ENCODE data around the gene USF3. TPM values are rescaled to one million over a fixed set of nuclear protein-coding genes. Genes with fewer than 3 reads are reported as not detected.

USF3 gene
- total RNA-seq, 2 experiments from 2014 or later, result 31.4 to 32.6 TPM

- Mint-ChIP-seq H3K27me3 (no peaks in the 10 kb centered on the region), H3K9me3 (no peaks in the 10 kb centered on the region), H3K4me1 (ENCODE audit: low read depth) (peaks cover 4% of the 10 kb centered on the region), H3K36me3 (ENCODE audit: low read depth) (peaks cover 99% of the 10 kb centered on the region), H3K27ac (no peak overlapping the region), H3K4me3 (no peak overlapping the region)
- ChIA-PET POLR2A (no interaction called here), CTCF (no interaction called here)
- Histone ChIP-seq H3K27me3 (ENCODE audit: control insufficient read depth in 1 of 2, insufficient read depth in 2 of 2, low read length in 2 of 2) (no peaks in the 10 kb centered on the region), H3K36me3 (ENCODE audit: insufficient read depth, low read length) (peaks cover 72% of the 10 kb centered on the region), H3K27ac (ENCODE audit: low read depth in 1 of 2, low read length in 2 of 2) (no peak overlapping the region), H3K9me3 (ENCODE audit: control insufficient read depth in 1 of 2, insufficient read depth in 1 of 2, low read length in 2 of 2) (no peaks in the 10 kb centered on the region), H3K4me3 (ENCODE audit: low read length) (no peak overlapping the region), H3K4me1 (ENCODE audit: insufficient read depth, low read length) (no peaks in the 10 kb centered on the region)
- intact Hi-C loops (cut with DNase I, micrococcal nuclease), result no loop called here
- DNase-seq (no peak), ATAC-seq (ENCODE audit: poor library complexity) (no peak)
- TF ChIP-seq, protein P1, sequence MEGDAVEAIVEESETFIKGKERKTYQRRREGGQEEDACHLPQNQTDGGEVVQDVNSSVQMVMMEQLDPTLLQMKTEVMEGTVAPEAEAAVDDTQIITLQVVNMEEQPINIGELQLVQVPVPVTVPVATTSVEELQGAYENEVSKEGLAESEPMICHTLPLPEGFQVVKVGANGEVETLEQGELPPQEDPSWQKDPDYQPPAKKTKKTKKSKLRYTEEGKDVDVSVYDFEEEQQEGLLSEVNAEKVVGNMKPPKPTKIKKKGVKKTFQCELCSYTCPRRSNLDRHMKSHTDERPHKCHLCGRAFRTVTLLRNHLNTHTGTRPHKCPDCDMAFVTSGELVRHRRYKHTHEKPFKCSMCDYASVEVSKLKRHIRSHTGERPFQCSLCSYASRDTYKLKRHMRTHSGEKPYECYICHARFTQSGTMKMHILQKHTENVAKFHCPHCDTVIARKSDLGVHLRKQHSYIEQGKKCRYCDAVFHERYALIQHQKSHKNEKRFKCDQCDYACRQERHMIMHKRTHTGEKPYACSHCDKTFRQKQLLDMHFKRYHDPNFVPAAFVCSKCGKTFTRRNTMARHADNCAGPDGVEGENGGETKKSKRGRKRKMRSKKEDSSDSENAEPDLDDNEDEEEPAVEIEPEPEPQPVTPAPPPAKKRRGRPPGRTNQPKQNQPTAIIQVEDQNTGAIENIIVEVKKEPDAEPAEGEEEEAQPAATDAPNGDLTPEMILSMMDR (IDR thresholded peaks at IDR 0.05), result no peak
Observed at GRCh38 chr3:113659996-113660395, 36.4 kb downstream of the USF3 start.

- Histone ChIP-seq H3K27ac (ENCODE audit: low read depth in 1 of 2, low read length in 2 of 2) (no peak overlapping the region), H3K9me3 (ENCODE audit: control insufficient read depth in 1 of 2, insufficient read depth in 1 of 2, low read length in 2 of 2) (no peaks in the 10 kb centered on the region), H3K27me3 (ENCODE audit: control insufficient read depth in 1 of 2, insufficient read depth in 2 of 2, low read length in 2 of 2) (no peaks in the 10 kb centered on the region), H3K4me3 (ENCODE audit: low read length) (no peak overlapping the region), H3K36me3 (ENCODE audit: insufficient read depth, low read length) (peaks cover 64% of the 10 kb centered on the region), H3K4me1 (ENCODE audit: insufficient read depth, low read length) (no peaks in the 10 kb centered on the region)
- Mint-ChIP-seq H3K36me3 (ENCODE audit: low read depth) (peaks cover 96% of the 10 kb centered on the region), H3K4me1 (ENCODE audit: low read depth) (no peaks in the 10 kb centered on the region), H3K27me3 (no peaks in the 10 kb centered on the region), H3K4me3 (no peak overlapping the region), H3K9me3 (no peaks in the 10 kb centered on the region), H3K27ac (no peak overlapping the region)
- TF ChIP-seq, protein P1 (IDR thresholded peaks at IDR 0.05), result no peak
- ATAC-seq (ENCODE audit: poor library complexity) (no peak), DNase-seq (no peak)
- POLR2A ChIA-PET, result no interaction called here
- intact Hi-C loops (cut with DNase I, micrococcal nuclease), result no loop called here
- CTCF ChIA-PET, result no interaction called here
Observed at GRCh38 chr3:113659101-113659541, 37.3 kb downstream of the USF3 start.

DNA sequence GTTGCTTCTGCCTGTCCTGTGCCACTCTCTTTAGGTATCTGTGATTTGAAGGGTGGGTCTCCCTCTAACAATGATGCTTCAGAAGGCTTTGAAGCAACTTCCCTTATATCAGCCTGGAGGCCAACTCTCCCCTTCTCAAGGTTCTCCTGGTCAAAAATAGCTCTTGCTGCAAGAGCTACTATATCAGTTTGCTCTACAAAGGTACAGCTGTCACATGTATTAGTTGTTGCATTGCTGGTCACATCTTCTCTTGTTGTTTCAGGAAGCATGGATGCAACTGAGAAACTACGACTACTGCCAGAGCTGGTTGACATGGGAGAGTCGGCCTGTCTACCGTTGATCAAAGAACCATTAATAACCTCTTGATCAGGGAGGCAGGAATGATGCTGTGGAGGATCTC is 38.3 kb downstream of the USF3 start:
- Mint-ChIP-seq H3K4me1 (ENCODE audit: low read depth) (no peaks in the 10 kb centered on the region), H3K36me3 (ENCODE audit: low read depth) (peaks cover 90% of the 10 kb centered on the region), H3K27ac (no peak overlapping the region), H3K9me3 (no peaks in the 10 kb centered on the region), H3K27me3 (no peaks in the 10 kb centered on the region), H3K4me3 (no peak overlapping the region)
- TF ChIP-seq, protein P1 (IDR thresholded peaks at IDR 0.05), result no peak
- ATAC-seq (ENCODE audit: poor library complexity) (no peak), DNase-seq (no peak)
- POLR2A ChIA-PET, result no interaction called here
- CTCF ChIA-PET, result no interaction called here
- no peaks in the 10 kb centered on the region for H3K9me3 ChIP-seq (ENCODE audit: control insufficient read depth in 1 of 2, insufficient read depth in 1 of 2, low read length in 2 of 2)
- H3K4me1 ChIP-seq (ENCODE audit: insufficient read depth, low read length), result no peaks in the 10 kb centered on the region
- H3K4me3 ChIP-seq (ENCODE audit: low read length), result no peak overlapping the region
- intact Hi-C loops (cut with DNase I, micrococcal nuclease), result no loop called here
- H3K36me3 ChIP-seq (ENCODE audit: insufficient read depth, low read length), result peaks cover 55% of the 10 kb centered on the region
- no peaks in the 10 kb centered on the region for H3K27me3 ChIP-seq (ENCODE audit: control insufficient read depth in 1 of 2, insufficient read depth in 2 of 2, low read length in 2 of 2)
- H3K27ac ChIP-seq (ENCODE audit: low read depth in 1 of 2, low read length in 2 of 2), result no peak overlapping the region

All from CD4-positive, alpha-beta T cell (primary cell).